HCT116 (cell line): ENCODE data around the gene SIPA1L3. TPM values are rescaled to one million over a fixed set of nuclear protein-coding genes. Genes with fewer than 3 reads are reported as not detected.

Experiments used
- ATAC-seq: fragments of 200-7000 bp; cut with Tn5 transposase; 2 replicates; pipeline ENCODE4 v1.9.1; 2020; ENCODE audit warnings: mild to moderate bottlenecking, moderate library complexity
- BruUV-seq: library from RNA; stranded (reverse); fragments of 400-500 nt; replicated peaks from 2 replicates; lab custom pipeline; 2021; lab: Mats Ljungman, UMichigan
- CTCF ChIA-PET: fragments of 300-600 bp; sonication (Branson Sonifier 250); formaldehyde crosslinking; loops from one replicate; lab custom pipeline; 2021; ENCODE audit warnings: antibody characterized with exemption; lab: Charles Lee
- POLR2A ChIA-PET: fragments of 300-600, 350-600 bp; sonication (Branson Sonifier 250); formaldehyde crosslinking; loops from one replicate; lab custom pipeline; 2021; ENCODE audit warnings: antibody characterized with exemption; lab: Charles Lee
- RAD21 ChIA-PET, 2 experiments: fragments of 300-600 bp; sonication (Branson Sonifier 250); formaldehyde crosslinking; loops; one replicate each; lab custom pipeline; 2023; ENCODE audit warnings: low total read pairs in 2 of 2; ENCODE audit not compliant: uncharacterized antibody in 2 of 2, unreplicated experiment in 2 of 2, low non-redundant PET in 1 of 2; lab: Charles Lee
- DNase-seq: peaks from one replicate; pipeline ENCODE4 v3.0.0-alpha.2; 2010; ENCODE audit warnings: low read depth, low spot score
- H2AFZ ChIP-seq: fragments of 200-600 bp; shearing (Covaris generic), sonication (generic); 2 replicates; pipeline ENCODE4 v1.6.1; 2017; ENCODE audit warnings: low read depth, mixed run types, mixed read lengths, antibody characterized with exemption, low read length; ENCODE audit not compliant: poor library complexity, severe bottlenecking
- H3K27ac ChIP-seq: 2 replicates; pipeline ENCODE4 v1.5.1; 2012; ENCODE audit warnings: low read depth, low read length
- H3K27me3 ChIP-seq: fragments of 200-600 bp; sonication (generic); 2 replicates; pipeline ENCODE4 v1.6.1; 2016; ENCODE audit warnings: mixed run types, low read length, mixed read lengths; ENCODE audit not compliant: insufficient read depth
- H3K36me3 ChIP-seq, 2 experiments: fragments of 200-500 bp in 1 of 2; fragments of 200-600 bp in 1 of 2; sonication (Bioruptor generic) in 1 of 2; sonication (generic) in 1 of 2; 2 replicates each; pipeline versions ENCODE4 v1.5.1 to v1.6.1; 2014 to 2016; ENCODE audit warnings: low read length in 2 of 2, inconsistent platforms in 1 of 2, mixed read lengths in 1 of 2, mixed run types in 1 of 2; ENCODE audit not compliant: insufficient read depth in 2 of 2, control insufficient read depth in 1 of 2
- H3K4me1 ChIP-seq, 2 experiments: fragments of 200-600 bp in 1 of 2; sonication (generic) in 1 of 2; 2 replicates each; pipeline versions ENCODE4 v1.5.1 to v1.6.1; 2012 to 2017; ENCODE audit warnings: low read length in 2 of 2, inconsistent platforms in 1 of 2, mild to moderate bottlenecking in 1 of 2, mixed read lengths in 1 of 2, mixed run types in 1 of 2, moderate library complexity in 1 of 2; ENCODE audit not compliant: insufficient read depth in 2 of 2, control insufficient read depth in 1 of 2
- H3K4me2 ChIP-seq: fragments of 200-600 bp; sonication (generic); 2 replicates; pipeline ENCODE4 v1.6.1; 2017; ENCODE audit warnings: mixed run types, low read length, mixed read lengths
- H3K4me3 ChIP-seq, 2 experiments: fragments of 200-600 bp in 1 of 2; sonication (generic) in 1 of 2; replicated peaks in 1 of 2; 2 replicates each; pipeline ENCODE4 v1.5.1; 2011 to 2016; ENCODE audit warnings: low read length in 2 of 2, control low read depth in 1 of 2, low read depth in 1 of 2, mild to moderate bottlenecking in 1 of 2, mixed read lengths in 1 of 2, mixed run types in 1 of 2
- H3K79me2 ChIP-seq: fragments of 200-600 bp; sonication (generic); 2 replicates; pipeline ENCODE4 v1.6.1; 2017; ENCODE audit warnings: mild to moderate bottlenecking, mixed run types, low read length, moderate library complexity, mixed read lengths; ENCODE audit not compliant: insufficient read depth
- H3K9ac ChIP-seq: fragments of 200-600 bp; sonication (generic); 2 replicates; pipeline ENCODE4 v1.6.1; 2016; ENCODE audit warnings: low read length, mixed read lengths
- H3K9me2 ChIP-seq: fragments of 200-600 bp; sonication (generic), shearing (Covaris generic); 2 replicates; pipeline ENCODE4 v1.6.1; 2017; ENCODE audit warnings: mixed run types, mild to moderate bottlenecking, moderate library complexity; ENCODE audit not compliant: insufficient read depth
- H3K9me3 ChIP-seq, 2 experiments: fragments of 200-500 bp in 1 of 2; fragments of 200-600 bp in 1 of 2; sonication (Bioruptor generic) in 1 of 2; sonication (generic) in 1 of 2; 2 replicates each; pipeline ENCODE4 v1.6.1; 2014 to 2017; ENCODE audit warnings: low read length in 2 of 2, mixed read lengths in 2 of 2, inconsistent platforms in 1 of 2, low read depth in 1 of 2, mild to moderate bottlenecking in 1 of 2, mixed run types in 1 of 2, moderate library complexity in 1 of 2; ENCODE audit not compliant: control insufficient read depth in 1 of 2, insufficient read depth in 1 of 2
- H4K20me1 ChIP-seq: fragments of 200-600 bp; sonication (generic), shearing (Covaris generic); 2 replicates; pipeline ENCODE4 v1.6.1; 2017; ENCODE audit warnings: mixed run types, mild to moderate bottlenecking, moderate library complexity; ENCODE audit not compliant: insufficient read depth
- EGR1 ChIP-seq: IDR thresholded peaks from 2 replicates; pipeline ENCODE4 v1.6.1; 2012; ENCODE audit warnings: low read depth
- POLR2A ChIP-seq: IDR thresholded peaks from 2 replicates; pipeline ENCODE4 v1.7.0; 2011; ENCODE audit warnings: borderline replicate concordance; ENCODE audit not compliant: insufficient read depth, insufficient read length; ENCODE audit errors: extremely low read depth
- POLR2AphosphoS5 ChIP-seq: IDR thresholded peaks from 2 replicates; pipeline ENCODE4 v1.6.1; 2011; ENCODE audit warnings: mild to moderate bottlenecking, low read depth, low read length, moderate library complexity
- SIN3A ChIP-seq: IDR thresholded peaks from 2 replicates; pipeline ENCODE4 v1.6.1; 2012; ENCODE audit warnings: low read depth
- SP1 ChIP-seq: IDR thresholded peaks from 2 replicates; pipeline ENCODE4 v1.6.1; 2012; ENCODE audit warnings: low read depth
- SRF ChIP-seq: IDR thresholded peaks from 2 replicates; pipeline ENCODE4 v1.6.1; 2012; ENCODE audit warnings: low read depth
- TCF7L2 ChIP-seq: IDR thresholded peaks from 2 replicates; pipeline ENCODE4 v1.7.0; 2011; ENCODE audit warnings: borderline replicate concordance, inconsistent platforms; ENCODE audit not compliant: insufficient read depth, insufficient read length; ENCODE audit errors: extremely low read depth
- YY1 ChIP-seq: IDR thresholded peaks from 2 replicates; pipeline ENCODE4 v1.6.1; 2011; ENCODE audit warnings: low read length, low read depth, moderate library complexity, mild to moderate bottlenecking; ENCODE audit not compliant: insufficient replicate concordance; ENCODE audit errors: extremely low read depth
- intact Hi-C: fragments of 100-400 bp; cut with micrococcal nuclease; formaldehyde crosslinking; loops from 2 replicates; pipeline ENCODE4 v1.10.0; 2022
- total RNA-seq: library from RNA; stranded (reverse); gene quantifications from one replicate; pipeline ENCODE4 v1.2.1, GENCODE V29; 2021; ENCODE audit not compliant: unreplicated experiment
- TF ChIP-seq, protein P1 (sequence below): IDR thresholded peaks from 2 replicates; pipeline ENCODE4 v1.6.1; 2011; ENCODE audit warnings: mild to moderate bottlenecking, low read length, moderate library complexity; ENCODE audit not compliant: insufficient replicate concordance; ENCODE audit errors: extremely low read depth

SIPA1L3 gene
- total RNA-seq, 1 experiment from 2014 or later, result 41.8 TPM

DNA sequence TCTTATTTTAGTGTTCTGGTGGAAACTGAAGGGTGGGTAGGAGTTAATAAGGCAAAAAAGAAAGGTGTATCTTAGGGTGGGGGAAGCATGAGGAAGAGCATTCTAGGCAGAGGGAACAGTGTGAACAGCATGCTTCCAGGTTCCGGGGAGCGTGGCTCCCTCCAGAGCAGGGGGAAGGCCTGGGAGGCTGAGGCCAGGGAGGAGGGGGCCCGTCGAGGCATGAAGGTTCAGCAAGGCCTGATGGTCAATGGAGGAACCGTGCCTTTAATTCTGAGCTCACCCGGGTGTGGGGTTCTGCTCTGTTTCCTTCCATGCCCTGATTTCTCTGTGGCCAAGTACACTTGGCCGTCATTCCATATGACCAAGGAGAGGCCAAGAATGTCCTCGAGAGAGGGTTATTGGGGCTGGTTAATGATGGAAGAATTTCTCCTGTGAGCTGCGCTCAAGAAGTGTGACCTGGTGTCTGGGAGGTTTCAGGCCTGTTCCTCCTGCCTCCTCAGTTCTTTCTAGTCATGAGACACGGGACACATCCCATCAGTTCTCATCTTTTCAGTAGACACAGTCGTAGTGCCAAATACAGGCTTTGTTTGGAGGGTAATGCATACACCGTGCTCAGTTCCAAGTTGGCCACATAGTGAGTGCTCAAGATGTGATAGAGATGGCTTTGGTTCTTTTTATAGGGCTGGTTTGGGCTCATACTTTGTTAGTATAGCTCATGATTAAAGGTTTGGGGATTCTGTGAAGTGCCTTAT, 73.6 kb downstream of the SIPA1L3 start:
- no TSS peak for BruUV-seq
- peak overlapping the region; percentile 65 for H3K27ac ChIP-seq
- H2AFZ ChIP-seq, result no peak overlapping the region
- no peaks in the 10 kb centered on the region for H3K9me2 ChIP-seq
- ATAC-seq, result no peak
- ChIA-PET RAD21 (no interaction called here), CTCF (no interaction called here), POLR2A (interaction anchor here (1.2 kb wide), 1 partner anchor 18 kb away, joined by 4 read pairs; no protein-coding TSS in a partner anchor)
- H3K9me3 ChIP-seq, result no peaks in the 10 kb centered on the region
- H3K4me1 ChIP-seq, result peaks cover 48 to 67% of the 10 kb centered on the region in 2 experiments
- no peak for DNase-seq
- H3K4me3 ChIP-seq, result no peak overlapping the region
- no peaks in the 10 kb centered on the region for H4K20me1 ChIP-seq
- H3K36me3 ChIP-seq, result no peaks in the 10 kb centered on the region
- TF ChIP-seq, protein P1, sequence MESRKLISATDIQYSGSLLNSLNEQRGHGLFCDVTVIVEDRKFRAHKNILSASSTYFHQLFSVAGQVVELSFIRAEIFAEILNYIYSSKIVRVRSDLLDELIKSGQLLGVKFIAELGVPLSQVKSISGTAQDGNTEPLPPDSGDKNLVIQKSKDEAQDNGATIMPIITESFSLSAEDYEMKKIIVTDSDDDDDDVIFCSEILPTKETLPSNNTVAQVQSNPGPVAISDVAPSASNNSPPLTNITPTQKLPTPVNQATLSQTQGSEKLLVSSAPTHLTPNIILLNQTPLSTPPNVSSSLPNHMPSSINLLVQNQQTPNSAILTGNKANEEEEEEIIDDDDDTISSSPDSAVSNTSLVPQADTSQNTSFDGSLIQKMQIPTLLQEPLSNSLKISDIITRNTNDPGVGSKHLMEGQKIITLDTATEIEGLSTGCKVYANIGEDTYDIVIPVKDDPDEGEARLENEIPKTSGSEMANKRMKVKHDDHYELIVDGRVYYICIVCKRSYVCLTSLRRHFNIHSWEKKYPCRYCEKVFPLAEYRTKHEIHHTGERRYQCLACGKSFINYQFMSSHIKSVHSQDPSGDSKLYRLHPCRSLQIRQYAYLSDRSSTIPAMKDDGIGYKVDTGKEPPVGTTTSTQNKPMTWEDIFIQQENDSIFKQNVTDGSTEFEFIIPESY, result no peak
- TF ChIP-seq POLR2A, result no peak
- no peak for TF ChIP-seq EGR1
- TF ChIP-seq SIN3A, result no peak
- no peak for TF ChIP-seq YY1
- TF ChIP-seq TCF7L2, result no peak
- no peak for TF ChIP-seq POLR2AphosphoS5
- TF ChIP-seq SP1, result no peak
- TF ChIP-seq SRF, result no peak
- no peaks in the 10 kb centered on the region for H3K27me3 ChIP-seq
- H3K9ac ChIP-seq, result peak overlapping the region; percentile 45
- peaks cover 80% of the 10 kb centered on the region for H3K79me2 ChIP-seq
- H3K4me2 ChIP-seq, result peak overlapping the region; percentile 77
- intact Hi-C loops, result loop anchor here (10.0 kb wide), 1 partner anchor 46 kb away; no protein-coding TSS in a partner anchor
